Spleen (tissue), 11 donors: ENCODE measurements around the gene TRPC4AP. TPM values are rescaled to one million over a fixed set of nuclear protein-coding genes. Genes with fewer than 3 reads are reported as not detected.

Experiments
- DNase-seq: peaks from one replicate; pipeline ENCODE4 v3.0.0-alpha.2; 2020
- H3K27ac ChIP-seq, 8 donors: fragments of 200-600 bp; sonication (generic) in 7 of 8; 1 replicate in 4 of 8; 2 replicates in 4 of 8; pipeline versions ENCODE4 v1.5.0 to v1.8.0; 2016 to 2021; ENCODE audit warnings: inconsistent platforms in 4 of 8, mild to moderate bottlenecking in 4 of 8, moderate library complexity in 1 of 8
- H3K27me3 ChIP-seq, 7 donors: fragments of 200-600 bp; sonication (generic) in 6 of 7; replicated peaks in 1 of 7; 1 replicate in 4 of 7; 2 replicates in 3 of 7; pipeline versions ENCODE4 v1.5.0 to v1.8.0; 2016 to 2021; ENCODE audit warnings: inconsistent platforms in 3 of 7, mild to moderate bottlenecking in 1 of 7
- H3K36me3 ChIP-seq, 6 donors: fragments of 200-600 bp; sonication (generic) in 5 of 6; 1 replicate in 4 of 6; 2 replicates in 2 of 6; pipeline versions ENCODE4 v1.5.0 to v1.8.0; 2016 to 2021; ENCODE audit warnings: inconsistent platforms in 2 of 6
- H3K4me1 ChIP-seq, 6 donors: fragments of 200-600 bp; sonication (generic) in 5 of 6; 1 replicate in 3 of 6; 2 replicates in 3 of 6; pipeline versions ENCODE4 v1.5.0 to v1.8.0; 2016 to 2021; ENCODE audit warnings: inconsistent platforms in 3 of 6
- H3K4me3 ChIP-seq, 8 donors: fragments of 200-600 bp; sonication (generic) in 7 of 8; 1 replicate in 4 of 8; 2 replicates in 4 of 8; pipeline versions ENCODE4 v1.5.0 to v1.8.0; 2016 to 2021; ENCODE audit warnings: inconsistent platforms in 4 of 8, mild to moderate bottlenecking in 4 of 8, moderate library complexity in 2 of 8
- H3K9me3 ChIP-seq, 8 donors: fragments of 200-600 bp; sonication (generic) in 7 of 8; 1 replicate in 4 of 8; 2 replicates in 4 of 8; pipeline versions ENCODE4 v1.5.0 to v1.8.0; 2016 to 2021; ENCODE audit warnings: inconsistent platforms in 4 of 8
- POLR2A ChIP-seq, 3 donors: fragments of 450-650 bp; IDR thresholded peaks; one replicate each; pipeline ENCODE4 v1.5.1; 2017; ENCODE audit warnings: antibody characterized with exemption in 3 of 3, mild to moderate bottlenecking in 1 of 3
- POLR2AphosphoS5 ChIP-seq, 3 donors: sonication (generic); formaldehyde crosslinking; IDR thresholded peaks; one replicate each; pipeline ENCODE4 v1.5.1; 2017; ENCODE audit warnings: antibody characterized with exemption in 3 of 3
- WGBS, 5 donors: extraction: QIAGEN DNeasy Blood & Tissue Kit in 3 of 5; methylation state at CpG; one replicate each; pipeline versions ENCODE4 v1.1.5 to v1.1.7; 2013 to 2018; 5-methylcytosine and 5-hydroxymethylcytosine counted together
- intact Hi-C: fragments of 100-400 bp; cut with DNase I; formaldehyde crosslinking; loops from one replicate; pipeline ENCODE4 v1.15.0; 2023; ENCODE audit warnings: low total_unique reads
- polyA plus RNA-seq, 3 donors: library from polyadenylated mRNA; stranded (reverse); fragments of 200-250 nt; gene quantifications; one replicate each; pipeline ENCODE4 v1.2.1, GENCODE V29; 2013
- total RNA-seq, 7 donors: library from RNA; depleted of rRNA in 3 of 7; stranded (reverse); fragments of >200 nt in 3 of 7; fragmentation: NEBNext Ultra II Directional in 4 of 7; extraction: Animal tissue kit (Norgen Biotek cat#: 25700) in 4 of 7; gene quantifications; one replicate each; pipeline versions ENCODE4 v1.1.0 to v1.2.1, GENCODE V29; 2016 to 2021
- TF ChIP-seq, protein P1 (sequence below), 11 experiments: fragments of 200-600 bp in 7 of 11; fragments of 450-650 bp in 4 of 11; sonication (generic) in 4 of 11; IDR thresholded peaks in 8 of 11; conservative IDR thresholded peaks in 3 of 11; 1 replicate in 7 of 11; 2 replicates in 4 of 11; pipeline versions ENCODE4 v1.4.0 to v1.8.0; 2016 to 2021; ENCODE audit warnings: antibody characterized with exemption in 11 of 11, inconsistent platforms in 4 of 11, mild to moderate bottlenecking in 1 of 11
- donor health status: healthy with polysubstance abuse.
- donor health status: DM: no; HTN: no; CAD: no; lungs with moderate emphysema.
- donor health status: DM: no; HTN: no; CAD: no.
- donor health status: Bipolar disorder and iron deficiency.
- donor health status: healthy.
- donor health status: DM: no; HTN: no; CAD: no.
- donor health status: DM: yes; HTN: yes; CAD: no.

Gene TRPC4AP
- total and polyA plus RNA-seq, 10 donors: 26.3 to 81.7 (median 64.9) TPM

DNA sequence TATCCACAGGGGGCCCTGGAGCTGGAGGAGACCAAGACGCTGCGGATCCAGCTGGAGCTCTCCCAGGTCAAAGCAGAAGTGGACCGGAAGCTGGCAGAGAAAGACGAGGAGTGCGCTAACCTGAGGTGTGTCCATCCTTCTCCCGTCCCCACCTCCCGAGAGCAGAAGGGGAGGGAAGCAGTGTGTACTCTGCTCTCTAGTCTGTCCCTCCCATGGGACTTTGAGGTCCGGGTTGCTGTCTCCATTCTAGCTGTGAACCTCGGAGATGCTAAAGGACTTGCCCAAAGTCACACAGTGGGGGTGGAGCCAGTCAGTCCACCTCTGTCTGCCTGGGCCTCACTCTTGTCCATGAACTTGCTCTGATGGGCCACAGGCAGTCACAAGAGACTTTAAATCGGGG is 92.8 kb downstream of the TRPC4AP start:
- Histone ChIP-seq H3K36me3 (peaks cover 0 to 100% (median 97%) of the 10 kb centered on the region in 6 donors), H3K27me3 (no peaks in the 10 kb centered on the region), H3K9me3 (no peaks in the 10 kb centered on the region), H3K4me3 (no peak overlapping the region), H3K4me1 (no peaks in the 10 kb centered on the region), H3K27ac (no peak overlapping the region)
- DNase-seq: no peak
- intact Hi-C loops: no loop called here
- TF ChIP-seq, protein P1, sequence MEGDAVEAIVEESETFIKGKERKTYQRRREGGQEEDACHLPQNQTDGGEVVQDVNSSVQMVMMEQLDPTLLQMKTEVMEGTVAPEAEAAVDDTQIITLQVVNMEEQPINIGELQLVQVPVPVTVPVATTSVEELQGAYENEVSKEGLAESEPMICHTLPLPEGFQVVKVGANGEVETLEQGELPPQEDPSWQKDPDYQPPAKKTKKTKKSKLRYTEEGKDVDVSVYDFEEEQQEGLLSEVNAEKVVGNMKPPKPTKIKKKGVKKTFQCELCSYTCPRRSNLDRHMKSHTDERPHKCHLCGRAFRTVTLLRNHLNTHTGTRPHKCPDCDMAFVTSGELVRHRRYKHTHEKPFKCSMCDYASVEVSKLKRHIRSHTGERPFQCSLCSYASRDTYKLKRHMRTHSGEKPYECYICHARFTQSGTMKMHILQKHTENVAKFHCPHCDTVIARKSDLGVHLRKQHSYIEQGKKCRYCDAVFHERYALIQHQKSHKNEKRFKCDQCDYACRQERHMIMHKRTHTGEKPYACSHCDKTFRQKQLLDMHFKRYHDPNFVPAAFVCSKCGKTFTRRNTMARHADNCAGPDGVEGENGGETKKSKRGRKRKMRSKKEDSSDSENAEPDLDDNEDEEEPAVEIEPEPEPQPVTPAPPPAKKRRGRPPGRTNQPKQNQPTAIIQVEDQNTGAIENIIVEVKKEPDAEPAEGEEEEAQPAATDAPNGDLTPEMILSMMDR (IDR thresholded peaks at IDR 0.05 in 8 of 11, conservative IDR thresholded peaks at IDR 0.05 in 3 of 11): no peak
- TF ChIP-seq POLR2A (IDR thresholded peaks at IDR 0.05): no peak
- no peak for TF ChIP-seq POLR2AphosphoS5 (IDR thresholded peaks at IDR 0.05)
- 72 to 90% (median 87%) methylated on average over 9 to 10 of the region's 10 CpGs for WGBS, 5 donors

DNA sequence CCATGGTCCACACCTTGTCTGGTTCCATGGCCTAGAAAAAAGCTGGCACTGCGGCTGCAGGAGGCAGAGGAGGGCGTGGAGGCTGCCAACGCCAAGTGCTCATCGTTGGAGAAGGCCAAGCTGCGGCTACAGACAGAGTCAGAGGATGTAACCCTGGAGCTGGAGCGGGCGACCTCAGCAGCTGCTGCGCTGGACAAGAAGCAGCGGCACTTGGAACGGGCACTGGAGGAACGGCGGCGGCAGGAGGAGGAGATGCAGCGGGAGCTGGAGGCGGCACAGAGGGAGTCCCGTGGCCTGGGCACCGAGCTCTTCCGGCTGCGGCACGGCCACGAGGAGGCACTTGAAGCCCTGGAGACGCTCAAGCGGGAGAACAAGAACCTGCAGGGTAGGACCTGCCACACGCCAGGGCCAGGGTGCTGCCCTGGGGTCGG is 93.6 kb downstream of the TRPC4AP start:
- DNase-seq: no peak
- intact Hi-C loops: no loop called here
- no peaks in the 10 kb centered on the region for H3K27me3 ChIP-seq
- H3K27ac ChIP-seq: no peak overlapping the region
- no peak overlapping the region for H3K4me3 ChIP-seq
- WGBS, 5 donors: 91 to 93% (median 92%) methylated on average over 25 of the region's 25 CpGs
- TF ChIP-seq POLR2AphosphoS5 (IDR thresholded peaks at IDR 0.05) (no peak), POLR2A (IDR thresholded peaks at IDR 0.05) (no peak)
- TF ChIP-seq, protein P1 (IDR thresholded peaks at IDR 0.05 in 8 of 11, conservative IDR thresholded peaks at IDR 0.05 in 3 of 11): no peak
- no peaks in the 10 kb centered on the region for H3K4me1 ChIP-seq
- peaks cover 0 to 100% (median 95%) of the 10 kb centered on the region in 6 donors for H3K36me3 ChIP-seq
- H3K9me3 ChIP-seq: no peaks in the 10 kb centered on the region

DNA sequence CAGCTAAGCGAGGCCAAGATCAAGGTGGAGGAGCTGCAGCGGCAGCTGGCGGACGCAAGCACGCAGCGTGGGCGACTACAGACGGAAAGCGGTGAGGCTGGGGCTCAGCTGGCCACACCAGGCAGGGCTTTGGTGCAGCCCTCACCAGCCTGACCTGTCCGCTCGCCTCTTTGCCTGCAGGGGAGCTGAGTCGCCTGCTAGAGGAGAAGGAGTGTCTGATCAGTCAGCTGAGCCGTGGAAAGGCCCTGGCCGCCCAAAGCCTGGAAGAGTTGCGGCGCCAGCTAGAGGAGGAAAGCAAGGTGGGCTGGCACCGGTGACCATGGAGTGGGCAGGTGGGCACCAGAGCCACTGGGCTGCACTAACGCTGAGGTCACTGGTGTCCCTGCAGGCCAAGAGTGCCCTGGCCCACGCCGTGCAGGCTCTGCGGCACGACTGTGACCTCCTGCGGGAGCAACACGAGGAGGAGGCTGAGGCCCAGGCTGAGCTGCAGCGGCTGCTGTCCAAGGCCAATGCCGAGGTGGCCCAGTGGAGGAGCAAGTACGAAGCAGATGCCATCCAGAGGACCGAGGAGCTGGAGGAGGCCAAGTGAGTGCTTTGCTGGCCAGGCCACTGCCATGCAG is 94.2 kb downstream of the TRPC4AP start:
- intact Hi-C loops: no loop called here
- Histone ChIP-seq H3K36me3 (peaks cover 0 to 100% (median 93%) of the 10 kb centered on the region in 6 donors), H3K4me1 (no peaks in the 10 kb centered on the region), H3K27ac (no peak overlapping the region), H3K27me3 (no peaks in the 10 kb centered on the region), H3K9me3 (no peaks in the 10 kb centered on the region), H3K4me3 (no peak overlapping the region)
- TF ChIP-seq POLR2A (IDR thresholded peaks at IDR 0.05) (no peak), POLR2AphosphoS5 (IDR thresholded peaks at IDR 0.05) (peak in 2 of 3 donors; percentile 12 to 65)
- TF ChIP-seq, protein P1 (IDR thresholded peaks at IDR 0.05 in 8 of 11, conservative IDR thresholded peaks at IDR 0.05 in 3 of 11): no peak
- 90 to 96% (median 94%) methylated on average over 19 to 28 of the region's 28 CpGs for WGBS, 5 donors
- no peak for DNase-seq

DNA sequence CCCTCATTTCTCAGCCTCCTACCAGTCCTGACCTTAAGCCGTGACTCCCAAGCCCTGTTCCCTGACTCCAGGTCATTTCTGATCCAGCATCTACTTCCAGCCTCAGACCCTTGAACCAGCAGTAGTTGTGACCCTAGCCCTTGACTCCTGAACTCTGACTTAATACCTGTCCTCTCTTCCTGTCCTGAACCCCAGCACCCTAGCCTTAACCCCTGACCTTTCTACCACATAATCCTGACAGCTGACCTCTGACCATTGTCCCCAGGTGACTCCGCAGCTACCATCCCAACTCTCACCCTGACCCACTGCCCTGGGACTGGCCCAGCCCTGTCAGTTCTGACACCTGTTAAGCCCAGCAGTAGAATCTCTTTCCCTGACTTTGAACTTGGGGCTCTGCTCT is 94.8 kb downstream of the TRPC4AP start:
- H3K4me3 ChIP-seq: no peak overlapping the region
- 89 to 98% (median 91%) methylated on average over 2 of the region's 2 CpGs for WGBS, 5 donors
- TF ChIP-seq POLR2A (IDR thresholded peaks at IDR 0.05) (no peak), POLR2AphosphoS5 (IDR thresholded peaks at IDR 0.05) (no peak)
- TF ChIP-seq, protein P1 (IDR thresholded peaks at IDR 0.05 in 8 of 11, conservative IDR thresholded peaks at IDR 0.05 in 3 of 11): no peak
- no peaks in the 10 kb centered on the region for H3K4me1 ChIP-seq
- DNase-seq: no peak
- H3K27me3 ChIP-seq: no peaks in the 10 kb centered on the region
- H3K27ac ChIP-seq: no peak overlapping the region
- intact Hi-C loops: no loop called here
- H3K36me3 ChIP-seq: peaks cover 0 to 100% (median 92%) of the 10 kb centered on the region in 6 donors
- H3K9me3 ChIP-seq: no peaks in the 10 kb centered on the region
